C4-2B (cell line): ENCODE results near the gene DOCK10.

Experiments used
- H3K27ac ChIP-seq: fragments of 450-650 bp; 2 replicates; pipeline ENCODE4 v1.5.1; 2017
- ZFX ChIP-seq: fragments of 450-650 bp; IDR thresholded peaks from 2 replicates; pipeline ENCODE4 v1.6.1; 2017
- TF ChIP-seq, protein P1 (sequence below): fragments of 450-650 bp; conservative IDR thresholded peaks from 2 replicates; pipeline ENCODE4 v1.5.1; 2017; ENCODE audit warnings: mild to moderate bottlenecking

The DOCK10 gene

DNA sequence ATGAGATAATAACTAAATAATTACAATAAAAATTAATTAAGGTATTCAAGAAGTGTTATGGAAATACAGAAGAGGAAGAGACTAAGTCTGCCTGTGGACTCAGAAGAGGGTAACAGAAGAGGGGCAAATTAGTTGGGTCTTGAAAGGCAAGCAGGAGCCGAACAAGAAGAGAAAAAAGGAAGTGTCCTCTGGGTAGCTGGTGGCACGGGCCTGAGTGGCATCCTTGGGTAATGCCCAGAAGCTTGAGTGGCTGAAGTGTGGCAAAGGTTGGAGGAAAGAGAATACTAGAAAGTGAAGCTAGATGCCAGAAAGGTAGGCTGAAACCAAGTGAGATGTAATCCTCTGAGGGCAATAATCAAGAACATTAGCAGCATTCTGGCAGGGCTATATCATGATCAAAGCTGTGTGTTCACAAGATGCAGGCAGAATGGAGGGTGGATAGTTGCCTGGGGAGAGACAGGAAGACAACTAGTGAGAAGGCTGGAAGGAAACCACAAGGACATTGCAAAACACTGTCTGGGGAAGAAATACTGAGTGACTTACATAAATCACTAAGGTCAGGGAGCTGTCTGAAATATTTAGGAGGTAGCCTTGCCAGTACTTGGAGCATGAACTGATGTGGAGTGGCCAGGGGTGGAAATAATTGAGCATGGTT, 16.2 kb downstream of the DOCK10 start:
- no peak overlapping the region for H3K27ac ChIP-seq
- TF ChIP-seq ZFX = no peak
- TF ChIP-seq, protein P1, sequence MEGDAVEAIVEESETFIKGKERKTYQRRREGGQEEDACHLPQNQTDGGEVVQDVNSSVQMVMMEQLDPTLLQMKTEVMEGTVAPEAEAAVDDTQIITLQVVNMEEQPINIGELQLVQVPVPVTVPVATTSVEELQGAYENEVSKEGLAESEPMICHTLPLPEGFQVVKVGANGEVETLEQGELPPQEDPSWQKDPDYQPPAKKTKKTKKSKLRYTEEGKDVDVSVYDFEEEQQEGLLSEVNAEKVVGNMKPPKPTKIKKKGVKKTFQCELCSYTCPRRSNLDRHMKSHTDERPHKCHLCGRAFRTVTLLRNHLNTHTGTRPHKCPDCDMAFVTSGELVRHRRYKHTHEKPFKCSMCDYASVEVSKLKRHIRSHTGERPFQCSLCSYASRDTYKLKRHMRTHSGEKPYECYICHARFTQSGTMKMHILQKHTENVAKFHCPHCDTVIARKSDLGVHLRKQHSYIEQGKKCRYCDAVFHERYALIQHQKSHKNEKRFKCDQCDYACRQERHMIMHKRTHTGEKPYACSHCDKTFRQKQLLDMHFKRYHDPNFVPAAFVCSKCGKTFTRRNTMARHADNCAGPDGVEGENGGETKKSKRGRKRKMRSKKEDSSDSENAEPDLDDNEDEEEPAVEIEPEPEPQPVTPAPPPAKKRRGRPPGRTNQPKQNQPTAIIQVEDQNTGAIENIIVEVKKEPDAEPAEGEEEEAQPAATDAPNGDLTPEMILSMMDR = no peak

GRCh38 chr2:225022188-225022587, 20.1 kb downstream of the DOCK10 start:
- TF ChIP-seq ZFX = no peak
- TF ChIP-seq, protein P1 = no peak

DNA sequence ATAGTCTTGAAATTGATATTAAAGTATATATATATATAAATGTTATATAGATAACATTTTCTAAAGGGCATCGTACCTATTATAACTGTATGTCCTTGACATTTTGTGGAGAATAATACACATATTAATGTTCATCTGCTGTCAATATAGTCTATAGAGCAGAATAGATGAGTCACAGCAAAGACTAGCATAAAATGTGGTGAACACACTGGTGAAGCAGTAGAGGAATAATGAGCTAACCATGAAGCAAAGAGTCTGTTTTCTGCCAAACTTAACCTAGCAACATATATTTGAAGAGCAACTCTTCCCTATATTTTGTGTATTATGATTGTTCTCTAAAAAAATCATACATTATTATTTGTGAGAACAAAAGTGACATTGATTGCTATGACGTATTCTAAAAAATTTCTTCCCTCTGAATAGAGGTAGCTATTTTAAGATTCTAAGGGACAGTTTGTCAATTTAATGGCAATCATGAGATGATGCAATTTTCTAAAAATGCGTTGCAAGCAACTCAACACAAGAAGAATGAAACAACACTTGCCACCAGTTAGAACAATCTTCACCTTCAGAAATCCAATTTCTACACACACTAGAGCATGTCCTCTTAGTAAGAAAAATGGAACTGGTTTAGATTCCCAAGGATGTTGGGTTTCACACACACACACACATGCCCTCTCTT, 22.0 kb downstream of the DOCK10 start:
- H3K27ac ChIP-seq = no peak overlapping the region
- TF ChIP-seq ZFX = no peak
- TF ChIP-seq, protein P1 = no peak

More at GRCh38 chr2:225022188-225022587, 20.1 kb downstream of the DOCK10 start:
- no peak overlapping the region for H3K27ac ChIP-seq

GRCh38 chr2:225019105-225019504, 23.2 kb downstream of the DOCK10 start:
- TF ChIP-seq ZFX = no peak
- H3K27ac ChIP-seq = no peak overlapping the region

- TF ChIP-seq, protein P1 = no peak
- TF ChIP-seq ZFX = no peak
- no peak overlapping the region for H3K27ac ChIP-seq
Observed at GRCh38 chr2:225017713-225018112, 24.6 kb downstream of the DOCK10 start.

GRCh38 chr2:225017098-225017685, 25.1 kb downstream of the DOCK10 start:
- no peak overlapping the region for H3K27ac ChIP-seq
- no peak for TF ChIP-seq ZFX
- TF ChIP-seq, protein P1 = no peak

DNA sequence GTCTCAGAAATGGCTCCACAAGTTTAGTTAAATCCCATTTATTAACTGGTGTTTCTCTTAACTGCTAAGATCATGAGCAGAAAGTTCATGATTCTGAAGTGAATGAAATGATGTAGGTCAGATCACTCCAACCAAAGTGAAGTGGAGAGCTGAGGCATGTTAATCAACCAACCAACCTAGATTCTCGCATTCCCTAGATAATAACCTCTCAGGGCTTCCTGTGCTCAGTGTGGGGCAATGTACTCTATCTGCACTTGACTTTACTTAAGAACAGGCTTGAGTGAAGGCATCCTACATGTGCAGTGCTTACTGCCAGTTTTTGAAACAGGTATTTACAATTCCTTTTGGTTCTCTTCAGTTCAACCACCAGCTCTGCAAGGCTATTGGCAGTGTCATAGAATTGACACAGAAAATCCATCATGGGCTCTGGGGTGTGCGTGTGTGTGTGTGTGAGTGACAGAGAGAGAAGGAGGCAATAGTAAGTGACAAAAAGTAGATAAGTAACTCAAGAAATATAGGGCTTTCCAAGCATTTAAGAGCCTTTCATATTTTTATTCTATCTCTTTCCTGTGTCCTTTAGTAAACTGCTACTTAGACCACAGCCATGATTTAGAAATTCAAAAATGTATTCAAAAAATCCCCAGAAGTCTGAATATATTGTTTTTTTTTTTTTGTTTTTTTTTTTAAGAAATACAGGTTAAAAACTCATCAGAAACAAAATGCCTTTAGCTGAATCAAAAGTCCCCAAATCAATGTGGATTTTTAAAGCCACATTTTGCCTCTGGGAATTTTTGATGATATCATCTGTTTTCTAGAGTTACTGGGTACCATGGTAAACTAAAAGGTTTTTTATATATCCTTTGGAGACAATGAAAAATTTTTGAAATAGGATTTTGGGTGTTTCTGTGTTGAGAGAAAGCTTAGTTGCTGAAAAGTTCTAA, 28.6 kb downstream of the DOCK10 start:
- H3K27ac ChIP-seq = no peak overlapping the region
- TF ChIP-seq, protein P1 = no peak
- TF ChIP-seq ZFX = no peak
